Esophagus mucosa (tissue), 1 donor: Measurements from ENCODE around the gene MFAP1. TPM values are rescaled to one million over a fixed set of nuclear protein-coding genes. Genes with fewer than 3 reads are reported as not detected.
"Not testable (repeated sequence)": the region's sequence is repeated elsewhere in the genome, so short reads cannot be mapped to it uniquely, and the experiment has no call there.

ENCODE experiments used
- ATAC-seq: fragments of 200-7000 bp; cut with Tn5 transposase; one replicate; pipeline ENCODE4 v1.9.1; 2020
- total RNA-seq: library from RNA; stranded (reverse); gene quantifications from one replicate; pipeline ENCODE4 v1.2.4, GENCODE V29; 2023
- donor health status: DM: yes; HTN: yes; CAD: no.

MFAP1 gene
- total RNA-seq, 1 donor from 2014 or later = 15.1 TPM

GRCh38 chr15:43821505-43821904, 3.0 kb downstream of the MFAP1 start:
- no peak for ATAC-seq

- ATAC-seq = not testable (repeated sequence)
Observed at GRCh38 chr15:43815064-43815463, 9.4 kb downstream of the MFAP1 start.

- no peak for ATAC-seq
Observed at GRCh38 chr15:43808960-43809678, 15.4 kb downstream of the MFAP1 start.

- ATAC-seq = no peak
Observed at GRCh38 chr15:43808435-43808950, 16.0 kb downstream of the MFAP1 start.

- ATAC-seq = not testable (repeated sequence)
Observed at GRCh38 chr15:43802676-43803075, 21.8 kb downstream of the MFAP1 start.

- peak; percentile 83 for ATAC-seq
Observed at GRCh38 chr15:43800286-43801141, 24.0 kb downstream of the MFAP1 start, which contains the start of gene HYPK. Gene HYPK, plus strand, starts transcription at chr15:43800599. Its CDS starts 24 bp downstream, at chr15:43800623.

GRCh38 chr15:43799945-43800285, 24.6 kb downstream of the MFAP1 start, which contains the start of gene SERINC4:
Gene SERINC4, minus strand, starts transcription at chr15:43800220. Its CDS starts 234 bp downstream, at chr15:43799986.
- peak; percentile 2 for ATAC-seq

- ATAC-seq = peak; percentile 3
Observed at GRCh38 chr15:43799209-43799944, 25.1 kb downstream of the MFAP1 start.

- ATAC-seq = no peak
Observed at GRCh38 chr15:43796566-43796965, 27.9 kb downstream of the MFAP1 start.

GRCh38 chr15:43795997-43796396, 28.5 kb downstream of the MFAP1 start:
- no peak for ATAC-seq

GRCh38 chr15:43795197-43795596, 29.3 kb downstream of the MFAP1 start:
- ATAC-seq = no peak

- no peak for ATAC-seq
Observed at GRCh38 chr15:43794269-43795037, 30.0 kb downstream of the MFAP1 start.

- ATAC-seq = no peak
Observed at GRCh38 chr15:43793647-43794046, 30.8 kb downstream of the MFAP1 start.

GRCh38 chr15:43792761-43793476, 31.6 kb downstream of the MFAP1 start:
- ATAC-seq = peak; percentile 15

GRCh38 chr15:43791993-43792760, 32.3 kb downstream of the MFAP1 start, which contains the start of gene SERF2:
Gene SERF2, plus strand, starts transcription at chr15:43792320. Its CDS starts 57 bp downstream, at chr15:43792377.
- peak; percentile 97 for ATAC-seq

- no peak for ATAC-seq
Observed at GRCh38 chr15:43789409-43789808, 35.1 kb downstream of the MFAP1 start.

GRCh38 chr15:43779016-43779415, 45.5 kb downstream of the MFAP1 start:
- no peak for ATAC-seq

- peak; percentile 73 for ATAC-seq
Observed at GRCh38 chr15:43777267-43777914, 47.1 kb downstream of the MFAP1 start.

GRCh38 chr15:43776718-43777266, 47.7 kb downstream of the MFAP1 start, which contains the start of gene ELL3:
Gene ELL3, minus strand, starts transcription at chr15:43776966. Its CDS starts 65 bp downstream, at chr15:43776901.
- ATAC-seq = peak; percentile 83
